A549 (cell line): Measurements from ENCODE around the gene ACOT4.

ENCODE experiments used
- CTCF ChIP-seq: fragments of >200 bp; sonication (Bioruptor Twin); formaldehyde crosslinking; IDR thresholded peaks from 3 replicates; pipeline ENCODE4 v1.5.1; 2016
- EP300 ChIP-seq, 2 experiments: fragments of >200 bp; sonication (Bioruptor Twin); formaldehyde crosslinking; IDR thresholded peaks; 2 replicates in 1 of 2; 3 replicates in 1 of 2; pipeline ENCODE4 v1.6.1; 2016 to 2017
- KDM5A ChIP-seq: fragments of 200-600 bp; sonication (generic); IDR thresholded peaks from 2 replicates; pipeline ENCODE4 v1.6.1; 2016; ENCODE audit warnings: antibody characterized with exemption, mild to moderate bottlenecking
- TF ChIP-seq, protein P1 (sequence below): fragments of 200-600 bp; sonication (generic); IDR thresholded peaks from 2 replicates; pipeline ENCODE4 v1.6.1; 2016; ENCODE audit warnings: antibody characterized with exemption, mild to moderate bottlenecking, moderate library complexity

- TF ChIP-seq, protein P1, sequence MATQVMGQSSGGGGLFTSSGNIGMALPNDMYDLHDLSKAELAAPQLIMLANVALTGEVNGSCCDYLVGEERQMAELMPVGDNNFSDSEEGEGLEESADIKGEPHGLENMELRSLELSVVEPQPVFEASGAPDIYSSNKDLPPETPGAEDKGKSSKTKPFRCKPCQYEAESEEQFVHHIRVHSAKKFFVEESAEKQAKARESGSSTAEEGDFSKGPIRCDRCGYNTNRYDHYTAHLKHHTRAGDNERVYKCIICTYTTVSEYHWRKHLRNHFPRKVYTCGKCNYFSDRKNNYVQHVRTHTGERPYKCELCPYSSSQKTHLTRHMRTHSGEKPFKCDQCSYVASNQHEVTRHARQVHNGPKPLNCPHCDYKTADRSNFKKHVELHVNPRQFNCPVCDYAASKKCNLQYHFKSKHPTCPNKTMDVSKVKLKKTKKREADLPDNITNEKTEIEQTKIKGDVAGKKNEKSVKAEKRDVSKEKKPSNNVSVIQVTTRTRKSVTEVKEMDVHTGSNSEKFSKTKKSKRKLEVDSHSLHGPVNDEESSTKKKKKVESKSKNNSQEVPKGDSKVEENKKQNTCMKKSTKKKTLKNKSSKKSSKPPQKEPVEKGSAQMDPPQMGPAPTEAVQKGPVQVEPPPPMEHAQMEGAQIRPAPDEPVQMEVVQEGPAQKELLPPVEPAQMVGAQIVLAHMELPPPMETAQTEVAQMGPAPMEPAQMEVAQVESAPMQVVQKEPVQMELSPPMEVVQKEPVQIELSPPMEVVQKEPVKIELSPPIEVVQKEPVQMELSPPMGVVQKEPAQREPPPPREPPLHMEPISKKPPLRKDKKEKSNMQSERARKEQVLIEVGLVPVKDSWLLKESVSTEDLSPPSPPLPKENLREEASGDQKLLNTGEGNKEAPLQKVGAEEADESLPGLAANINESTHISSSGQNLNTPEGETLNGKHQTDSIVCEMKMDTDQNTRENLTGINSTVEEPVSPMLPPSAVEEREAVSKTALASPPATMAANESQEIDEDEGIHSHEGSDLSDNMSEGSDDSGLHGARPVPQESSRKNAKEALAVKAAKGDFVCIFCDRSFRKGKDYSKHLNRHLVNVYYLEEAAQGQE, result no peak
- TF ChIP-seq CTCF (no peak), KDM5A (no peak), EP300 (IDR thresholded peaks at IDR 0.05) (no peak)
Observed at GRCh38 chr14:73553845-73554244, 37.8 kb upstream of the ACOT4 start.
